Gastrocnemius medialis (tissue), 4 donors: ENCODE data around the gene WDR5. TPM values are rescaled to one million over a fixed set of nuclear protein-coding genes. Genes with fewer than 3 reads are reported as not detected.

Experiments
- ATAC-seq, 2 donors: fragments of 150-250 bp; one replicate each; pipeline ENCODE4 v1.9.1; 2016
- DNase-seq, 2 donors: peaks; one replicate each; pipeline ENCODE4 v3.0.0-alpha.2; 2019
- H3K27ac ChIP-seq, 4 donors: fragments of 200-600 bp; sonication (generic); 1 replicate in 1 of 4; 2 replicates in 3 of 4; pipeline ENCODE4 v1.5.1; 2016 to 2018; ENCODE audit warnings: mild to moderate bottlenecking in 2 of 4, moderate library complexity in 1 of 4
- H3K27me3 ChIP-seq, 3 donors: fragments of 200-600 bp; sonication (generic) in 2 of 3; 1 replicate in 1 of 3; 2 replicates in 2 of 3; pipeline versions ENCODE4 v1.5.1 to v1.6.0; 2016 to 2019; ENCODE audit warnings: mild to moderate bottlenecking in 1 of 3, moderate library complexity in 1 of 3
- H3K36me3 ChIP-seq, 2 donors: fragments of 200-600 bp; sonication (generic) in 1 of 2; one replicate each; pipeline ENCODE4 v1.5.1; 2017 to 2018
- H3K4me1 ChIP-seq, 2 donors: fragments of 200-600 bp; sonication (generic) in 1 of 2; one replicate each; pipeline ENCODE4 v1.5.1; 2016 to 2017; ENCODE audit warnings: mild to moderate bottlenecking in 2 of 2
- H3K4me3 ChIP-seq, 4 donors: fragments of 200-600 bp; sonication (generic) in 3 of 4; 1 replicate in 1 of 4; 2 replicates in 3 of 4; pipeline ENCODE4 v1.5.1; 2016 to 2019; ENCODE audit warnings: mild to moderate bottlenecking in 2 of 4
- H3K9me3 ChIP-seq, 3 donors: fragments of 200-600 bp; sonication (generic) in 2 of 3; 1 replicate in 1 of 3; 2 replicates in 2 of 3; pipeline ENCODE4 v1.5.1; 2016 to 2019
- CTCF ChIP-seq, 5 experiments: fragments of 450-650 bp in 3 of 5; fragments of 200-600 bp in 2 of 5; sonication (generic) in 2 of 5; IDR thresholded peaks in 4 of 5; conservative IDR thresholded peaks in 1 of 5; 1 replicate in 4 of 5; 2 replicates in 1 of 5; pipeline ENCODE4 v1.5.1; 2016 to 2019; ENCODE audit warnings: antibody characterized with exemption in 5 of 5, mild to moderate bottlenecking in 3 of 5, moderate library complexity in 3 of 5
- POLR2A ChIP-seq, 2 donors: fragments of 450-650 bp; IDR thresholded peaks; one replicate each; pipeline ENCODE4 v1.6.1; 2017; ENCODE audit warnings: antibody characterized with exemption in 2 of 2, mild to moderate bottlenecking in 2 of 2, moderate library complexity in 2 of 2
- in situ Hi-C, 4 donors: fragments of 200-750 bp; cut with MboI; loops; one replicate each; pipeline versions ENCODE4 v1.15.0 to v1.8.0; 2017; ENCODE audit warnings: low sequenced_read_pairs in 4 of 4
- intact Hi-C: fragments of 100-400 bp; cut with DNase I; formaldehyde crosslinking; loops from one replicate; pipeline ENCODE4 v1.15.1; 2023; ENCODE audit warnings: low total_unique reads
- total RNA-seq, 4 donors: library from RNA; depleted of rRNA; stranded (reverse); fragments of >200 nt; gene quantifications; one replicate each; pipeline versions ENCODE4 v1.1.0 to v1.2.3, GENCODE V29; 2016

The WDR5 gene
- total RNA-seq, 4 donors from 2014 or later = 19.8 to 39.3 (median 31.9) TPM

GRCh38 chr9:134179595-134179917 lies 43.7 kb downstream of the WDR5 start:
- Histone ChIP-seq H3K4me3 (no peak overlapping the region), H3K27me3 (no peaks in the 10 kb centered on the region), H3K36me3 (no peaks in the 10 kb centered on the region), H3K27ac (no peak overlapping the region), H3K9me3 (no peaks in the 10 kb centered on the region), H3K4me1 (peaks cover 22 to 29% of the 10 kb centered on the region in 2 donors)
- TF ChIP-seq CTCF (IDR thresholded peaks at IDR 0.05 in 4 of 5, conservative IDR thresholded peaks at IDR 0.05 in 1 of 5) = no peak
- TF ChIP-seq POLR2A (IDR thresholded peaks at IDR 0.05) = no peak
- intact Hi-C loops (no loop called here), in situ Hi-C loops (loop anchor here in 1 of 4 donors (25.0 kb wide), 1 partner anchor 133 kb away; no protein-coding TSS in a partner anchor)
- DNase-seq = no peak
- no peak for ATAC-seq

- Histone ChIP-seq H3K36me3 (no peaks in the 10 kb centered on the region), H3K4me1 (peaks cover 17 to 26% of the 10 kb centered on the region in 2 donors), H3K27ac (no peak overlapping the region), H3K4me3 (no peak overlapping the region), H3K27me3 (no peaks in the 10 kb centered on the region), H3K9me3 (no peaks in the 10 kb centered on the region)
- intact Hi-C loops = no loop called here
- peak in 1 of 2 donors; percentile 9 for DNase-seq
- ATAC-seq = no peak
- in situ Hi-C loops = loop anchor here in 1 of 4 donors (25.0 kb wide), 1 partner anchor 132 kb away; no protein-coding TSS in a partner anchor
- TF ChIP-seq POLR2A (IDR thresholded peaks at IDR 0.05) = no peak
- TF ChIP-seq CTCF (IDR thresholded peaks at IDR 0.05 in 4 of 5, conservative IDR thresholded peaks at IDR 0.05 in 1 of 5) = no peak
These were observed 44.3 kb downstream of the WDR5 start for GRCh38 chr9:134179918-134180785.

GRCh38 chr9:134180786-134181647 lies 45.1 kb downstream of the WDR5 start:
- ATAC-seq = no peak

GRCh38 chr9:134181648-134182034 lies 45.8 kb downstream of the WDR5 start:
- H3K27ac ChIP-seq = no peak overlapping the region
- H3K27me3 ChIP-seq = no peaks in the 10 kb centered on the region
- H3K36me3 ChIP-seq = no peaks in the 10 kb centered on the region
- no peak for DNase-seq
- H3K9me3 ChIP-seq = no peaks in the 10 kb centered on the region
- no peak overlapping the region for H3K4me3 ChIP-seq
- in situ Hi-C loops = loop anchor here in 1 of 4 donors (25.0 kb wide), 1 partner anchor 131 kb away; no protein-coding TSS in a partner anchor
- no peak for ATAC-seq
- intact Hi-C loops = no loop called here
- H3K4me1 ChIP-seq = peaks cover 6 to 13% of the 10 kb centered on the region in 2 donors
- TF ChIP-seq POLR2A (IDR thresholded peaks at IDR 0.05) (no peak), CTCF (IDR thresholded peaks at IDR 0.05 in 4 of 5, conservative IDR thresholded peaks at IDR 0.05 in 1 of 5) (no peak)

More at GRCh38 chr9:134180786-134181647, 45.1 kb downstream of the WDR5 start:
- Histone ChIP-seq H3K9me3 (no peaks in the 10 kb centered on the region), H3K4me3 (no peak overlapping the region), H3K27ac (no peak overlapping the region), H3K36me3 (no peaks in the 10 kb centered on the region), H3K27me3 (no peaks in the 10 kb centered on the region), H3K4me1 (peaks cover 11 to 17% of the 10 kb centered on the region in 2 donors)
- TF ChIP-seq POLR2A (IDR thresholded peaks at IDR 0.05) (no peak), CTCF (IDR thresholded peaks at IDR 0.05 in 4 of 5, conservative IDR thresholded peaks at IDR 0.05 in 1 of 5) (no peak)
- DNase-seq = peak in 1 of 2 donors; percentile 10
- in situ Hi-C loops (loop anchor here in 1 of 4 donors (25.0 kb wide), 1 partner anchor 131 kb away; no protein-coding TSS in a partner anchor), intact Hi-C loops (no loop called here)
